Activated T-helper 9 cell treated with anti-CD3 and anti-CD28 coated beads, Interleukin-2, amount 50 U/mL, for 16 hours (primary cell): ENCODE measurements around the gene KLK11.
"Not testable (repeated sequence)": the region's sequence is repeated elsewhere in the genome, so short reads cannot be mapped to it uniquely, and the experiment has no call there.

Experiments
- DNase-seq: peaks from one replicate; pipeline ENCODE4 v3.0.0-alpha.2; 2020; ENCODE audit warnings: low read depth

KLK11 gene

GRCh38 chr19:51003316-51003715 is 23.1 kb downstream of the KLK11 start:
- no peak for DNase-seq

DNA sequence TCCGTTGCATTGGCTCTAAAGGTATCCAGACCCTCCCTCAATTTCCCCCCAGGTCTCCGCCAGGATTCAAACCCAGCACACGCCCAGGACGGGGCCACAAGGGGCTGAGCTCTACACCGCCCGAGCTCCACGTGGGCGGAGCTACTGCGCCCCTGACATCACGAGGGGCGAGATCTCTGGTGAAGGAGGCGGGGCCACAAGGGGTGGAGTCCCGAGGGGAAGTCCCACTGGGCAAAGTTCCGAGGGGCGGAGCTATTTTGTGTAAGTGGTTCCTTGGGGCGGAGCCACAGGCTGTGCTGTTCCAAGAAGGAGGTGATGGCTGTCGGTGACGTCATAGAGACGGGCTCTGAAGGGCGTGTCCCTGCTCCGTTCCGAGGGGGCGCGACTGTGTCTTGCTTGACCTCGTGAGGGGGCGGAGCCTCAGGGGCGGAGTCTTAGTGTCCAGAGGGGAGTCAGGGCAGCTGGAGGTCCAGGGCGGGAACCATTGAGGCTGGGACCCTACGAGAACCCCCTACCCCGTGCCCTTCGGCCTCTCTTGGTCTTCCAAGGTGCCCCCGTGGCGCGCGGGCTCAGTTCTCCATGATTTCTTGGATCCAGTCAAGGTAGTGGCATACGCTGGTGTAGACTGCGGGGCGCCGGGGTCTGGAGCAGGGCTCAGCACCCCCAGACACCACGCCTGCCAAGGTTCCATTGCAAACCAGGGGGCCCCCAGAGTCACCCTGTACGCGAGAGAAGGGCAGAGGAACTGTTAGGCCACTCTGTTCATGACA is 23.7 kb downstream of the KLK11 start:
- DNase-seq: no peak

- DNase-seq: no peak
Observed at GRCh38 chr19:51002089-51002532, 24.3 kb downstream of the KLK11 start.

GRCh38 chr19:51001515-51001914 is 24.9 kb downstream of the KLK11 start, which contains the start of gene KLK8:
Gene KLK8, minus strand, starts transcription at chr19:51001604. Its CDS starts 437 bp downstream, at chr19:51001167.
- no peak for DNase-seq

DNA sequence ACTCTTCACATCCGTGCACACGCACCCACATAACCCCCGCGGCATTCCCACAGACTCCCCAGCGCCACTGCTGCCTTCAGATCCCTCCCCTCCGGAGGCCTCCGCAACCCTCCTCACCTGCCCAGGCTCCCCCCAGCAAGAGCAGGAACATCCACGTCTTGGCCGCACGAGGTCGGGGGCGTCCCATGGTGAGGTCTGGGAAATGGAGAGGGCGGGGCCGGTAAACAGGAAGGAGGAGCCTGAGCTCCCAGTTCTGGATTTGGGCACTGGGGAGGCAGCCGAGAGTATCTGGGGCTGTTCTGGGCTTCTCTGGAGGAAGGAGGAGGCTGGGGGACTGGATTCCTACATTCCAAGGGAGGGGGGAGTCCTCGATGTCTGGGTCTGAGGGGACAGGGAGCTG is 25.4 kb downstream of the KLK11 start:
- no peak for DNase-seq

GRCh38 chr19:51000426-51000825 is 26.0 kb downstream of the KLK11 start:
- no peak for DNase-seq

- no peak for DNase-seq
Observed at GRCh38 chr19:50998686-50999085, 27.7 kb downstream of the KLK11 start.

- no peak for DNase-seq
Observed at GRCh38 chr19:50998061-50998460, 28.4 kb downstream of the KLK11 start.

DNA sequence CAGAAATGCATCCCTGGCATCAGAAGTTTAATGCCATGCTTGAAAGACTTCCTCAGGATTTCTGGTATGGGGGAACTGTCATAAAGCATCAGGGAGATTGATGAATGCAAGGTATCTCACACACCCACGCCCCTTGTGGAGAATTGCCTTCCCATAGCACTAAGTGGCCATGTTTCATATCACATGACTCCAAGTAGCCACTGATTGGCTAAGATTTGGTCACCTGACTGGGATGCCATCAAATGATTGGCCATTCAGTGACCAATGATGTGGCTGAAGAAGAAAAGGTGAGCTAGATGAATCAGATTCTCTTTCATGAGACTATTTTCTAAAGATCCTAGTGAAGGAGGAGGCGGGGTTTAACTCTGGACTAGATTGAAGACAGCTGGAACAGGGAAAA is 32.3 kb downstream of the KLK11 start:
- no peak for DNase-seq

- DNase-seq: no peak
Observed at GRCh38 chr19:50992666-50993035, 33.8 kb downstream of the KLK11 start.

DNA sequence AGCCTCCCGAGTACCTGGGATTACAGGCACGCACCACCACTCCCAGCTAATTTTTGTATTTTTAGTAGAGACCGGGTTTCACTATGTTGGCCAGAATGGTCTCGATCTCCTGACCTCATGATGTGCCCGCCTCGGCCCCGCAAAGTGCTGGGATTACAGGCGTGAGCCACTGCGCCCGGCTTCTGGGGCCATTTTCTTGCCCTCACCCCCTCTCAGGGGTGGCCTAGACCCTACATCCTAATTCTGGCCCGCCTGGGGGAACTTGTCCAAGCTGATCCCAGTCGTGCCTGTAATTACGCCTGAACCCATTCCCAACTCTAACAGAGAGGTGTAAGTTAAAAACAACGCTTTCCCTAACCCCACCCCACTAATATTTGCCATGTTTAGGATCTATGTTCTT is 42.0 kb downstream of the KLK11 start:
- not testable (repeated sequence) for DNase-seq

- DNase-seq: no peak
Observed at GRCh38 chr19:50983625-50984292, 42.7 kb downstream of the KLK11 start, which contains the start of gene KLK7. Gene KLK7, minus strand, starts transcription at chr19:50983917. Its CDS starts 1,518 bp downstream, at chr19:50982399.

GRCh38 chr19:50982186-50982585 is 44.2 kb downstream of the KLK11 start:
- DNase-seq: no peak

DNA sequence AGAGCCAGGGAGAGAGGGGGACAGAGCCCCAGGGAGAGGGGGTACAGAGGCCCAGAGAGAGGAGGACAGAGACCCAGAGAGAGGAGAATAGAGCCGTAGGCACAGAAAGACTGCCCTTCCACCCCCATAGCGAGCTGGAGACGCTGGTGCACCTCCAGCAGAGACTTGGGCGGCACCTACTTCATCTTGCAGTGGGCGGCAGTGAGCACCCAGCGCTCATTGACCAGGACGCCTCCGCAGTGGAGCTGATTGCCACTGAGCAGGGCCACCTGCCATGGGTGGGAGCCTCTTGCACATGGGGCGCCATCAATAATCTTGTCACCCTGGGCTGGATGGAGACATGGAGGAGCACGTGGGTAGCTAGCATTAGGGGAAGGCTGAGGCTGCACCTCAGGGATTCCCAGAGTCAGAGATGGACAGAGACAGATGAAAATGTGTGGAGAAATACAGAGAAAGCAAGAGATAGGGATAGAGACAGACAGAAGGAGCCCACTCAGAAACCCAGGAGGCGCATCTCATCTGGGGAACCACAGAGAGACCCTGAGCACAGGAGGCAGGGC is 44.7 kb downstream of the KLK11 start:
- no peak for DNase-seq

DNA sequence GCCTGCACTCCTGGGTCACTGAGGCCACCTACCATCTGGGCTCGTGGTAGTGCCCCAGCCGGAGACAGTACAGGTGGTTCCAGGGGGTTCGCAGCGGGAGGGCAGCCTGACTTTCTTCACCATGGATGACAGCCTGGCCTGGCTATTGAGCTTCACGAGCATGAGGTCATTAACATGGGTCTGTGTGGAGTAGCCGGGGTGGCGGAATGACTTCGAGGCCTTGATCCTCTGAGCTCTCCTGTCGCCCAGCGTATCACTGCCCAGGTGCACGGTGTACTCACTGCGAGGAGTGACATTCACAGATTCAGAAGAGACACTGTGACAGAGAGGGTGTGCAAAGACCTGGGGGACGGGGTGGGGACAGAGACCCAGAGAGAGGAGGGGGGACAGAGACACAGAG is 46.2 kb downstream of the KLK11 start:
- DNase-seq: no peak

- DNase-seq: no peak
Observed at GRCh38 chr19:50979758-50980157, 46.7 kb downstream of the KLK11 start.

GRCh38 chr19:50978772-50979390 is 47.5 kb downstream of the KLK11 start:
- DNase-seq: no peak

DNA sequence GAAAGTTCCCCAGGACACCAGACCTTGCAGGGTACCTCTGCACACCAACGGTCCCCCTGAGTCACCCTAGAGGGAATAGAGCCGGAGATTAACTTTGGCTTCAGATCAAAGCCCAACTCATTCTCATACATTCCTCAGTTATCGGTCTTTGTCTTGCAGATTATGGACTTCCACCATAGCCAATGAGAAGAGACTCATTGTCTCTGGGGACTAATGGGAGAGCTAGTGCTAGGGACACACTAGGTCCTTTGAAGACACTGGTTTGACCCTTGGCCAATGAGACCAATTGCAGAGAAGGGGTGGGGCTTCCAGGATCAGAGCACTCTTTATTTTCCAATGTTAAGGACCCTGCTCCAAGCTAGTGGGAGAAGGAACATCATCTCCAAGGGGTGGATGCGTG is 48.8 kb downstream of the KLK11 start:
- no peak for DNase-seq

- DNase-seq: no peak
Observed at GRCh38 chr19:50975766-50976165, 50.6 kb downstream of the KLK11 start.

- no peak for DNase-seq
Observed at GRCh38 chr19:50974702-50975556, 51.5 kb downstream of the KLK11 start.

DNA sequence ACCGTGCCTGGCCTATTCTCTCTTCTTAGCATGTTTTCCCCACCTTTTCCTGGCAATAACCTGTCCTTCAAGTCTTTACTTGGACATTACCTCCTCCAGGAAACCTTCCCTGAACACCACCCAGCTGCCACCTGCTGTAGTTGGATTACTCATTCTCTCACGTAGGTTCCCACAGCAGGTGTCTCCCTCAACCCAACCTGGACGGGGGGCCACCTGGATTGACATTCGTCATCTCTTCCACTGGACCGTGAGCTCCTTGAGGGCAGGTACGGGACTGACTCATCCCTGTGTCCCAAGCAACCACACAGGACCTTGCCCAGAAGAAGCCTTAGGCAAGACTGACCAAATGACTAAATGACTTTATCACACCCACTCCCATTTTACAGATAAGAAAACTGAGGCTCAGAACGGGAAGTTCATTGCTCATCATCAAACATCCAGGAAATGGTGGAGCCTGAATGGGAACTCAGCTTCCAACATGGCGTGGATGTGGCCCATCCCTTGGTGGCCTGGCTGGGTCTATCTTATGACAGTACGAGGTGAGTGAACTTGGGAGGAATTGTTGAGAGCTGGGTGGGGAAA is 53.5 kb downstream of the KLK11 start:
- no peak for DNase-seq
